Peyer's patch (tissue), 4 donors: ENCODE measurements around the gene CASKIN1. TPM values are rescaled to one million over a fixed set of nuclear protein-coding genes. Genes with fewer than 3 reads are reported as not detected.
"Not testable (repeated sequence)": the region's sequence is repeated elsewhere in the genome, so short reads cannot be mapped to it uniquely, and the experiment has no call there.

Experiments
- DNase-seq, 3 donors: peaks; one replicate each; pipeline ENCODE4 v3.0.0-alpha.2; 2017 to 2019
- H3K27ac ChIP-seq, 4 donors: fragments of 200-600 bp; sonication (generic); one replicate each; pipeline ENCODE4 v1.5.1; 2016 to 2019
- H3K27me3 ChIP-seq, 2 donors: fragments of 200-600 bp; sonication (generic); one replicate each; pipeline ENCODE4 v1.5.1; 2019
- H3K36me3 ChIP-seq, 3 donors: fragments of 200-600 bp; sonication (generic); one replicate each; pipeline ENCODE4 v1.5.1; 2016 to 2019
- H3K4me1 ChIP-seq, 4 donors: fragments of 200-600 bp; sonication (generic); one replicate each; pipeline ENCODE4 v1.5.1; 2016 to 2019
- H3K4me3 ChIP-seq, 4 donors: fragments of 200-600 bp; sonication (generic); 1 replicate in 3 of 4; 2 replicates in 1 of 4; pipeline ENCODE4 v1.5.1; 2016 to 2019; ENCODE audit warnings: mild to moderate bottlenecking in 1 of 4
- H3K9me3 ChIP-seq, 4 donors: fragments of 200-600 bp; sonication (generic); one replicate each; pipeline ENCODE4 v1.5.1; 2016 to 2019; ENCODE audit warnings: mild to moderate bottlenecking in 1 of 4
- POLR2A ChIP-seq, 2 donors: fragments of 450-650 bp; IDR thresholded peaks; one replicate each; pipeline ENCODE4 v1.5.1; 2017; ENCODE audit warnings: antibody characterized with exemption in 2 of 2, mild to moderate bottlenecking in 2 of 2, moderate library complexity in 2 of 2
- small RNA-seq, 2 donors: library from RNA; depleted of rRNA; stranded (forward); fragments of <200 nt; gene quantifications; one replicate each; pipeline ENCODE3, GENCODE V24; 2016
- total RNA-seq, 4 donors: library from RNA; depleted of rRNA; stranded (reverse); fragments of >200 nt; gene quantifications; one replicate each; pipeline ENCODE4 v1.1.0, GENCODE V29; 2016

Gene CASKIN1
- total RNA-seq, 4 donors from 2014 or later = not detected

GRCh38 chr16:2127630-2128280 lies 68.7 kb downstream of the CASKIN1 start:
- H3K9me3 ChIP-seq, H3K36me3 ChIP-seq, H3K4me3 ChIP-seq, H3K27me3 ChIP-seq: not testable (repeated sequence)
- H3K27ac ChIP-seq = peak overlapping the region in 3 of 4 donors; percentile 72 to 96 (median 88)
- H3K4me1 ChIP-seq = peaks cover 0 to 51% (median 10%) of the 10 kb centered on the region in 4 donors
- DNase-seq = peak in 1 of 3 donors; percentile 60
- peak in 1 of 2 donors; percentile 19 for TF ChIP-seq POLR2A (IDR thresholded peaks at IDR 0.05)

Small RNA genes within 50 kb of the gene (small RNA-seq; reads per million reads assigned to genes)
- gene MIR3180-5 = 0 reads per million in 2 donors
- 0 reads per million in 2 donors for gene MIR4516
- gene RF00019 = 0 reads per million in 2 donors
- 0 reads per million in 2 donors for gene SNORD60

Other genes starting within 250 kb of the CASKIN1 start
- gene RPL3L, start 241.9 kb downstream of the CASKIN1 start, total RNA-seq = not detected
- gene NDUFB10, start 237.1 kb downstream of the CASKIN1 start, total RNA-seq = 100 to 1,000 TPM in 3 of 4 donors, 10 to 100 TPM in 1; 55.3 to 373 (median 236) TPM
- 1,000 to 10,000 TPM in 3 of 4 donors, 100 to 1,000 TPM in 1; 736 to 1,881 (median 1,543) TPM for gene RPS2, start 231.8 kb downstream of the CASKIN1 start, total RNA-seq
- not detected for gene RNF151, start 229.7 kb downstream of the CASKIN1 start, total RNA-seq
- gene TBL3, start 224.6 kb downstream of the CASKIN1 start, total RNA-seq = 10 to 100 TPM; 19.8 to 50.8 (median 39.1) TPM
- 10 to 100 TPM in 3 of 4 donors, 1 to 10 TPM in 1; 8.6 to 23.1 (median 11.3) TPM for gene NOXO1, start 215.1 kb downstream of the CASKIN1 start, total RNA-seq
- 100 to 1,000 TPM in 1 of 4 donors, 10 to 100 TPM in 3; 31.4 to 102 (median 83.1) TPM for gene GFER, start 212.4 kb downstream of the CASKIN1 start, total RNA-seq
- 1 to 10 TPM in 3 of 4 donors, not detected in 1; 1.3 to 3.9 (median 3.3) TPM for gene SYNGR3, start 206.6 kb downstream of the CASKIN1 start, total RNA-seq
- 10 to 100 TPM; 48.5 to 84.0 (median 51.4) TPM for gene ZNF598, start 186.8 kb downstream of the CASKIN1 start, total RNA-seq
- gene NPW, start 176.8 kb downstream of the CASKIN1 start, total RNA-seq = 1 to 10 TPM in 2 of 4 donors, not detected in 2; 2.8 to 9.1 TPM
- 100 to 1,000 TPM in 1 of 4 donors, 10 to 100 TPM in 3; 21.5 to 104 (median 30.2) TPM for gene NHERF2, start 169.7 kb downstream of the CASKIN1 start, total RNA-seq
- 10 to 100 TPM; 14.9 to 28.8 (median 19.9) TPM for gene NTHL1, start 148.8 kb downstream of the CASKIN1 start, total RNA-seq
- gene TSC2, start 148.6 kb downstream of the CASKIN1 start, total RNA-seq = 100 to 1,000 TPM in 3 of 4 donors, 10 to 100 TPM in 1; 98.4 to 220 (median 141) TPM
- gene PKD1, start 60.7 kb downstream of the CASKIN1 start, total RNA-seq = 100 to 1,000 TPM in 3 of 4 donors, 10 to 100 TPM in 1; 64.6 to 305 (median 188) TPM
- gene RAB26, start 48.0 kb downstream of the CASKIN1 start, total RNA-seq = 10 to 100 TPM; 17.9 to 33.8 (median 24.3) TPM
- gene TRAF7, start 40.8 kb downstream of the CASKIN1 start, total RNA-seq = 100 to 1,000 TPM in 1 of 4 donors, 10 to 100 TPM in 3; 51.2 to 120 (median 79.3) TPM
- gene MLST8, start 8.8 kb upstream of the CASKIN1 start, total RNA-seq = 10 to 100 TPM; 45.7 to 95.7 (median 69.4) TPM
- 10 to 100 TPM; 13.3 to 44.6 (median 19.8) TPM for gene BRICD5, start 14.3 kb upstream of the CASKIN1 start, total RNA-seq
- 10 to 100 TPM; 21.7 to 25.6 (median 23.1) TPM for gene PGP, start 18.2 kb upstream of the CASKIN1 start, total RNA-seq
- 100 to 1,000 TPM in 1 of 4 donors, 10 to 100 TPM in 3; 35.6 to 124 (median 76.2) TPM for gene E4F1, start 27.0 kb upstream of the CASKIN1 start, total RNA-seq
- gene DNASE1L2, start 39.8 kb upstream of the CASKIN1 start, total RNA-seq = 1 to 10 TPM in 3 of 4 donors, not detected in 1; 2.0 to 2.8 (median 2.5) TPM
- 100 to 1,000 TPM in 2 of 4 donors, 10 to 100 TPM in 2; 60.2 to 114 (median 95.6) TPM for gene ECI1, start 55.0 kb upstream of the CASKIN1 start, total RNA-seq
- gene RNPS1, start 71.5 kb upstream of the CASKIN1 start, total RNA-seq = 100 to 1,000 TPM in 3 of 4 donors, 10 to 100 TPM in 1; 71.5 to 155 (median 122) TPM
- 1 to 10 TPM; 3.2 to 6.6 (median 4.6) TPM for gene ABCA3, start 144.1 kb upstream of the CASKIN1 start, total RNA-seq
- 10 to 100 TPM in 1 of 4 donors, 1 to 10 TPM in 3; 4.7 to 19.8 (median 6.9) TPM for gene CCNF, start 232.8 kb upstream of the CASKIN1 start, total RNA-seq